ENCODE measurements around the gene FAM228B.

- TF ChIP-seq YY1 (IDR thresholded peaks at IDR 0.05; ENCODE audit: insufficient read depth, insufficient read length) (no peak), ZNF274 (IDR thresholded peaks at IDR 0.05; ENCODE audit: low read depth, low read length) (no peak), SUZ12 (IDR thresholded peaks at IDR 0.05; ENCODE audit: extremely low read depth, insufficient read depth, insufficient read length) (no peak)
Observed at GRCh38 chr2:24158131-24158530, 34.9 kb downstream of the FAM228B start.

All from NT2/D1 (cell line).